HEK293T (cell line): ENCODE results near the gene ANKRD11.

Source experiments
- CTCF ChIA-PET: fragments of 350-600 bp; formaldehyde crosslinking; extraction: SDS; loops from one replicate; lab custom pipeline; 2021; ENCODE audit warnings: antibody characterized with exemption, inconsistent platforms; lab: Yijun Ruan, JAX
- POLR2A ChIA-PET: fragments of 350-600 bp; formaldehyde crosslinking; extraction: SDS; loops from one replicate; lab custom pipeline; 2020; ENCODE audit warnings: antibody characterized with exemption, inconsistent platforms; lab: Yijun Ruan, JAX
- DNase-seq: peaks from one replicate; pipeline ENCODE4 v3.0.0; 2012; ENCODE audit warnings: mixed read lengths; ENCODE audit errors: extremely low spot score
- ARNT ChIP-seq: fragments of 450-650 bp; IDR thresholded peaks from 2 replicates; pipeline ENCODE4 v1.6.1; 2017; ENCODE audit warnings: mild to moderate bottlenecking
- BHLHE40 ChIP-seq: fragments of 450-650 bp; IDR thresholded peaks from 2 replicates; pipeline ENCODE4 v1.6.1; 2016; ENCODE audit warnings: mild to moderate bottlenecking, moderate library complexity, borderline replicate concordance
- CTBP1 ChIP-seq: fragments of 450-650 bp; IDR thresholded peaks from 2 replicates; pipeline ENCODE4 v1.6.1; 2016; ENCODE audit warnings: borderline replicate concordance
- ELF4 ChIP-seq: fragments of 450-650 bp; IDR thresholded peaks from 2 replicates; pipeline ENCODE4 v1.6.1; 2017; ENCODE audit warnings: antibody characterized with exemption
- FOXA1 ChIP-seq: fragments of 450-650 bp; IDR thresholded peaks from 2 replicates; pipeline ENCODE4 v1.6.1; 2016; ENCODE audit warnings: mild to moderate bottlenecking
- FOXK2 ChIP-seq: fragments of 450-650 bp; IDR thresholded peaks from 2 replicates; pipeline ENCODE4 v1.6.1; 2016; ENCODE audit warnings: mild to moderate bottlenecking
- FOXM1 ChIP-seq: fragments of 450-650 bp; IDR thresholded peaks from 2 replicates; pipeline ENCODE4 v1.6.1; 2017; ENCODE audit warnings: mild to moderate bottlenecking, borderline replicate concordance
- HDGF ChIP-seq: fragments of 450-650 bp; IDR thresholded peaks from 2 replicates; pipeline ENCODE4 v1.6.1; 2017; ENCODE audit warnings: antibody characterized with exemption, borderline replicate concordance
- L3MBTL2 ChIP-seq: fragments of 450-650 bp; conservative IDR thresholded peaks from 2 replicates; pipeline ENCODE4 v1.6.1; 2016; ENCODE audit warnings: mild to moderate bottlenecking
- LEF1 ChIP-seq: fragments of 450-650 bp; IDR thresholded peaks from 2 replicates; pipeline ENCODE4 v1.6.1; 2017; ENCODE audit warnings: mild to moderate bottlenecking, borderline replicate concordance
- NFRKB ChIP-seq: fragments of 450-650 bp; IDR thresholded peaks from 2 replicates; pipeline ENCODE4 v1.6.1; 2016; ENCODE audit warnings: mild to moderate bottlenecking, moderate library complexity
- SP1 ChIP-seq: fragments of 450-650 bp; IDR thresholded peaks from 2 replicates; pipeline ENCODE4 v1.6.1; 2017
- SUZ12 ChIP-seq: fragments of 450-650 bp; IDR thresholded peaks from 2 replicates; pipeline ENCODE4 v1.6.1; 2016; ENCODE audit warnings: mild to moderate bottlenecking
- TARDBP ChIP-seq: fragments of 450-650 bp; IDR thresholded peaks from 2 replicates; pipeline ENCODE4 v1.6.1; 2016
- ZNF384 ChIP-seq: fragments of 450-650 bp; IDR thresholded peaks from 2 replicates; pipeline ENCODE4 v1.6.1; 2016
- TF ChIP-seq, protein P1 (sequence below): fragments of 450-650 bp; IDR thresholded peaks from 2 replicates; pipeline ENCODE4 v1.6.1; 2016

The ANKRD11 gene

DNA sequence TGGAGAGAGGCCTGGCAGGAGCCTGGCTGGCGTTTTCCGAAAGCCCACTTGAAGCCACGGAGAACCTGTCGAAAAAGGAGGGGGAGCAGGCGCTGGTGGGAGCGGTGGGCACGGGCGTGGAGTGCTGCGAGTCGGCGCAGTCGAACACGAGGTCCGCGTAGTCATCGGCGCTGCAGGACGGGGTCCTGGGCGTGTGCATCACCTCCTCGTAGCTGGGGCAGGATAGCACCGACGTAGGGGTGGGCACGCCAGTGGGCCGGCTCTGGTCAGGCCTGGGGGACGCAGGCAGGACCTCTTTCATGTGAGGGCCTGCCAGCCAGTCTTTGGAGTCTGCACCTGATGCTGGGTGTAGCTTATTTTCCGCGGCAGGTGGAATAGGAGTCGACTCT lies 209.2 kb downstream of the ANKRD11 start:
- TF ChIP-seq CTBP1 (no peak), FOXA1 (no peak), HDGF (no peak), ELF4 (no peak), ZNF384 (no peak), L3MBTL2 (no peak), ARNT (no peak), SUZ12 (no peak)
- POLR2A ChIA-PET = no interaction called here
- CTCF ChIA-PET = no interaction called here
- no peak for DNase-seq

DNA sequence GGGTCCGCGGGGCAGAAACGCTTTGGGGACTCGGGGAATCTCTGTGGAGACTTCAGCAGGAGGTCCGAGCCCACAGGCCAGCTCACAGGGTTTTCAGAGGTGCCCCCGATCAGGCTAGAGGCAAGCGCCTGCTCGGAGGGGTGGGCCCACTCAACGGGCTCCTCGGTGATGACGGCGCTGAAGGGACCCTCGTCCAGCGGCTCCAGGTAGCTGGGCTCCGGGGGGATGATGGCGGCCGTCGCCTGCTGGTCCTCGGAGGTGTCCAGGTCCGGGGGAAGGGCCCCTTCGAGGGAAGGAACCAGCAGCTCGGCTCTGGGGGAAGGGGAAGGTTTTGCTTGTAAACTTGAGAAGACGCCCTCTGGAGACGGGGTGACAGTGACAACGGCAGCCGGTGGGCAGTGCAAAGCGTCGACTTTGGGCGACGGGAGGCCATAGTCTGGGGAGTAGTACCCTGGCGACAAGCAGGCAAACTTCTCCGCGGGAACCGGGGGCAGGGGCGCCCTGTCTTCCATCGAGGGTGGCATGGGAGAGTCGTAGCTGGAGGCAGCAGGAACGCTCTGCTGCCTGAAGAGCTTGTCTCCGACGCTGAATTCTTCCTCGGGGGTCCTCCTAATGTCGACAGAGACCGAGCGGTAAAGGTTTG lies 209.7 kb downstream of the ANKRD11 start:
- POLR2A ChIA-PET = no interaction called here
- no peak for DNase-seq
- TF ChIP-seq BHLHE40 (no peak), ARNT (no peak), LEF1 (no peak), L3MBTL2 (no peak), FOXM1 (no peak), TARDBP (no peak), CTBP1 (no peak), SP1 (no peak), HDGF (no peak), SUZ12 (no peak), ELF4 (no peak), FOXK2 (no peak)
- TF ChIP-seq, protein P1, sequence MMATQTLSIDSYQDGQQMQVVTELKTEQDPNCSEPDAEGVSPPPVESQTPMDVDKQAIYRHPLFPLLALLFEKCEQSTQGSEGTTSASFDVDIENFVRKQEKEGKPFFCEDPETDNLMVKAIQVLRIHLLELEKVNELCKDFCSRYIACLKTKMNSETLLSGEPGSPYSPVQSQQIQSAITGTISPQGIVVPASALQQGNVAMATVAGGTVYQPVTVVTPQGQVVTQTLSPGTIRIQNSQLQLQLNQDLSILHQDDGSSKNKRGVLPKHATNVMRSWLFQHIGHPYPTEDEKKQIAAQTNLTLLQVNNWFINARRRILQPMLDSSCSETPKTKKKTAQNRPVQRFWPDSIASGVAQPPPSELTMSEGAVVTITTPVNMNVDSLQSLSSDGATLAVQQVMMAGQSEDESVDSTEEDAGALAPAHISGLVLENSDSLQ = no peak
- CTCF ChIA-PET = no interaction called here

DNA sequence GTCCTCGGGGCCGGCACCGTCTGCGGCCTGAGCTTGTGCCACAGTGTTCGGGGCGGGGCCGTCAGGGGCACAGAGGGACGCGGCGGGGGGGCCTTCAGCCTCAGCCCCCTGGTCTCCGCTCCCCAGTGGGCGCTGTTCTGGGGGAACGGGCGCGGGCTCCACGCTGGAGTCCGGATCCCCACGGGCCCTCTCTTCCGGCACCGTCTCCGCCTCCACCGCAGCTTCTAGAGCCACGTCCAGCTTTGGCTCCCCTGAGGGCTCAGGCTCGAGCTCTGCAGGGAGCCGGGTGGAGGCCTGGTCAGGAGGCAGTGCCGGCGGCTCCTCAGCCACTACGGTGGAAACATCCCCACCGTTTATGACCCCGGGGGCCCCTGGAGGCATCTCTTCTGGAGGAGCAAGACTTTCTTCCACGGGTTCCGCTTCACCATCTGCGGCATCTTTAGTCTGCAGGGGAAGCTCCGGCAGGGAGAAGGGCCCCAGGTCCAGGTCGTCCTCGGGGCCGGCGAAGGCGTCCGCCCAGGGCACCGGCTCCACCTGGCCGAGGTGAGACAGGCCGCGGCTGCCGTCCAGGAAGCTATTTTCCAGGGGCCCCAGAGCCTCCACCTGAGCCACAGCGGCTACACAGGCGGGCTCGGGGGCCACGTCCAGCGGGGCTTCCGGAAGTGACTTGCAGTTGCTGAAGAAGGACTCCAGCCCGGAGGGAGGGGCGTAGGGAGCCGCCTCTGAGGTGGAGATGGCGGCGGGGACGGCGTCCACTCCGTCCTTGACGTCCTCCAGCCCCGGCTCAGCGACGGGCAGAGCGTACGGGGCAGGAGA lies 210.5 kb downstream of the ANKRD11 start:
- ChIA-PET POLR2A (no interaction called here), CTCF (no interaction called here)
- DNase-seq = no peak
- no peak for TF ChIP-seq BHLHE40
- no peak for TF ChIP-seq SP1
- TF ChIP-seq FOXK2 = no peak
- TF ChIP-seq L3MBTL2 = no peak
- no peak for TF ChIP-seq ZNF384
- TF ChIP-seq FOXA1 = no peak
- TF ChIP-seq LEF1 = no peak
- no peak for TF ChIP-seq NFRKB
- TF ChIP-seq, protein P1 = no peak
- no peak for TF ChIP-seq CTBP1
- TF ChIP-seq ARNT = no peak
- no peak for TF ChIP-seq TARDBP
- TF ChIP-seq ELF4 = no peak
- no peak for TF ChIP-seq HDGF
- no peak for TF ChIP-seq SUZ12
- TF ChIP-seq FOXM1 = no peak

DNA sequence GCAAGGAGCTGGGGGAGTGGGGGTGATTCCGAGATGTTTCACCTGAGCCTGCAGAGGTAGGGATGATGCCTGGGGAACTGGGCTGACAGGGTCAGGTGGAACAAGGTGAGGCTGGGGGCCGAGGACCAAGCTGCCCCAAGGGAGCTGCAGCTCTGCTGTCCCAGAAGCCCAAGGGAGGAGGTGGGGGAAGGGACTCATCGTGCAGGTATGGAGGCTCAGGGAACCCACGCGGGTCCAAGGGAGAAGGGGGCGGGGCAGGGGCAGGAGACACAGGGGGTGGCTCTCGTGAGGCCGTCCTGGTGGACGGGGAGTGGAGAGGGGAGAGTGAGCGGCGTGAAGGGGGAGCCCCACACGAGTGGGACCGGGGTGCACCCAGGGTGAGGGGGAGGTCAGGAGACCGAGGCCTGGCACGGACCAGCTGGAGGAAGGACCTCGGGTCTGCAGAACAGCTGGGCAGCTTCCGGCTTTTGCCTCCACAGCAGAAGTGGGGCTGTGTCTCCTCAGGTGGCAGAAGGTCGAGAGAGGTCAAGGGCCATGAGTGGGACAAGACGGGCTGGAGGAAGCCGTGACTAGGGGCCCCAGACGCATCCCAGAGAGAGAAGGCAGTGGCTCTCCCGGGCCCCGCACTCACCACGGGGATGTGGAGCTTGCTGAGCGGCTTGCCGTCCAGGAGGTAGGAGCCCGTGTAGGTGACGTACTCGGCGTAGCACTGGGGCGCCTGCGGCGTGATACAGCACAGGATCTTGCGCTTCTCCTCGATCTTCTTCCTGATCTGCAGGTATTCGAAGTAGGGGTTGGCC lies 211.7 kb downstream of the ANKRD11 start:
- TF ChIP-seq ELF4 (no peak), SUZ12 (no peak), NFRKB (no peak), CTBP1 (no peak), FOXM1 (no peak), LEF1 (no peak), L3MBTL2 (no peak), BHLHE40 (no peak)
- ChIA-PET POLR2A (no interaction called here), CTCF (no interaction called here)
- DNase-seq = no peak

DNA sequence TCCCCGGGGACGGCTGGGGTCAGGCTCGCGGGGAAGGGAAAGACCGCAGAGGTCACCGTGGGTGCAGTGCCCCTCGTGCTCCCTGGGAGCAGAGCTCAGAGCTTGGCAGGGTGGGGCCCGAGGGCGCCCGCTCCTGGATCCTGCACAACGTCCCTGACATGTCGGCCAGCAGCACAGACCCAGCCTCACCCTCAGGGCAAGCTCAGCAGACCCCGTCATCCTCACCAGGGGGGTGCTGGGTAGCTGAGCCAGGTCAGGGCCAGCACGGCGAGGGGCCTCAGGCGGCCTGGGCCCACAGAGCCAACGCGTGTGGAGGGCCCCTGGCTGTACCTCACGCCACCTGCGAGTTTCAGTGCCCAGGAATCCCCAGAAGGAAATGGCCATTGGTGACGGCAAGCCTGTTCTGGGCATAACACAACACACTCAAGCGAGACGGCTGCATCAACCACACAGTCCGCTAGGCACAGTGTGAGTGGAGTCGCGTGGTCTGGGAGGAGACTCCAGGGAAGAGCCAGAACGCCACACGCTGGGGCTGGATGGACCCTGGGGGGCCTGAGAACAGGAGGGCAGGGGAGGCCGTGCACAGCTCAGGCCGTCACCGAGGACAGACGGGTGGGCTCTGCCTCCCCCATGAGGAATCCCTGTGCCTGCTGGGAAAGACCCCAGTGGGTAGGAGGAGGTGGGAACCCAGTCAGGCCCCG lies 212.6 kb downstream of the ANKRD11 start:
- POLR2A ChIA-PET = no interaction called here
- CTCF ChIA-PET = no interaction called here
- no peak for TF ChIP-seq NFRKB
- TF ChIP-seq HDGF = no peak
- no peak for TF ChIP-seq ELF4
- TF ChIP-seq TARDBP = no peak
- no peak for TF ChIP-seq BHLHE40
- TF ChIP-seq, protein P1 = no peak
- no peak for TF ChIP-seq LEF1
- TF ChIP-seq ZNF384 = no peak
- TF ChIP-seq FOXM1 = no peak
- TF ChIP-seq FOXA1 = no peak
- TF ChIP-seq L3MBTL2 = no peak
- no peak for DNase-seq
